KMS-11 (cell line): ENCODE measurements around the gene CALN1.

Experiments
- H2AFZ ChIP-seq: fragments of 200-600 bp; sonication (generic); 2 replicates; pipeline ENCODE4 v1.6.1; 2016; ENCODE audit warnings: antibody characterized with exemption, mixed run types, low read depth
- H3K27ac ChIP-seq: fragments of 200-600 bp; sonication (generic); 2 replicates; pipeline ENCODE4 v1.6.1; 2016; ENCODE audit warnings: mild to moderate bottlenecking, mixed run types
- H3K27me3 ChIP-seq: fragments of 200-600 bp; sonication (generic); 2 replicates; pipeline ENCODE4 v1.6.1; 2017; ENCODE audit warnings: mild to moderate bottlenecking, low read depth, mixed run types, moderate library complexity; ENCODE audit not compliant: insufficient read depth
- H3K36me3 ChIP-seq: fragments of 200-600 bp; sonication (generic); 2 replicates; pipeline ENCODE4 v1.6.1; 2017; ENCODE audit warnings: mild to moderate bottlenecking, mixed run types; ENCODE audit not compliant: insufficient read depth
- H3K4me1 ChIP-seq: fragments of 200-600 bp; sonication (generic); 2 replicates; pipeline ENCODE4 v1.6.1; 2016; ENCODE audit warnings: mild to moderate bottlenecking, low read depth, mixed run types; ENCODE audit not compliant: poor library complexity, severe bottlenecking
- H3K4me2 ChIP-seq: fragments of 200-600 bp; sonication (generic); 2 replicates; pipeline ENCODE4 v1.7.0; 2016; ENCODE audit warnings: mild to moderate bottlenecking, mixed run types
- H3K4me3 ChIP-seq: fragments of 200-600 bp; sonication (generic); IDR thresholded peaks from 2 replicates; pipeline ENCODE4 v1.6.1; 2017; ENCODE audit warnings: low read depth, low read length, mixed read lengths; ENCODE audit not compliant: insufficient read depth
- H3K79me2 ChIP-seq: fragments of 200-600 bp; sonication (generic); 2 replicates; pipeline ENCODE4 v1.6.1; 2016; ENCODE audit warnings: low read depth, mixed run types; ENCODE audit not compliant: insufficient read depth
- H3K9ac ChIP-seq: fragments of 200-600 bp; sonication (generic); 2 replicates; pipeline ENCODE4 v1.6.1; 2016; ENCODE audit warnings: mild to moderate bottlenecking, mixed run types
- H4K20me1 ChIP-seq: fragments of 200-600 bp; sonication (generic); 2 replicates; pipeline ENCODE4 v1.6.1; 2016; ENCODE audit warnings: mild to moderate bottlenecking, mixed run types; ENCODE audit not compliant: insufficient read depth
- CTCF ChIP-seq: fragments of 200-600 bp; sonication (generic); conservative IDR thresholded peaks from 2 replicates; pipeline ENCODE4 v1.6.1; 2017; ENCODE audit warnings: low read depth, mild to moderate bottlenecking, antibody characterized with exemption, low read length, moderate library complexity, mixed read lengths

The CALN1 gene

DNA sequence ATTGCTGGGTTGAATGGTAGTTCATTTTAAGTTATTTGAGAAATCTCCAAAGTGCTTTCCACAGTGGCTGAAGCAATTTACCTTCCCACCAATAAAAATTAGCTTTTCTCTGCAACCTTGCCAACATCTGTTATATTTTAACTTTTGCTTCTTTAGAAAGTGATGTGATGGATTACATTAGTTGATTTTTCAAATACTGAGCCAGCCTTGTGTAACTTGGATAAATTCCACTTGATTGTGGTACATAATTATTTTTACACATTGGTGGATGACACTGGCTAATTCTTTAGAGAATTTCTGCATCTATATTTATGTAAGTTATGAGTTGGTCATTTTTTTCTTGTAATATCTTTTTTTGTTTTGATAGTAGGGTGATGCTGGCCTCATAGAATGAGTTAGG lies 646.1 kb downstream of the CALN1 start:
- no peak for TF ChIP-seq CTCF
- Histone ChIP-seq H3K36me3 (no peaks in the 10 kb centered on the region), H3K27ac (no peak overlapping the region), H3K4me1 (peaks cover 16% of the 10 kb centered on the region), H4K20me1 (no peaks in the 10 kb centered on the region), H3K27me3 (no peaks in the 10 kb centered on the region), H3K9ac (no peak overlapping the region), H3K79me2 (no peaks in the 10 kb centered on the region), H3K4me3 (no peak overlapping the region), H2AFZ (no peak overlapping the region), H3K4me2 (no peak overlapping the region)

GRCh38 chr7:71761336-71761735 lies 650.8 kb downstream of the CALN1 start:
- no peaks in the 10 kb centered on the region for H3K79me2 ChIP-seq
- H4K20me1 ChIP-seq = no peaks in the 10 kb centered on the region
- no peak overlapping the region for H3K27ac ChIP-seq
- H3K36me3 ChIP-seq = no peaks in the 10 kb centered on the region
- no peak overlapping the region for H2AFZ ChIP-seq
- H3K27me3 ChIP-seq = no peaks in the 10 kb centered on the region
- H3K4me1 ChIP-seq = peaks cover 4% of the 10 kb centered on the region
- H3K9ac ChIP-seq = no peak overlapping the region
- TF ChIP-seq CTCF = no peak
- no peak overlapping the region for H3K4me2 ChIP-seq
- H3K4me3 ChIP-seq = no peak overlapping the region

- Histone ChIP-seq H3K4me3 (no peak overlapping the region), H2AFZ (no peak overlapping the region), H3K4me1 (no peaks in the 10 kb centered on the region), H4K20me1 (no peaks in the 10 kb centered on the region), H3K27ac (no peak overlapping the region), H3K27me3 (no peaks in the 10 kb centered on the region), H3K9ac (no peak overlapping the region), H3K79me2 (no peaks in the 10 kb centered on the region), H3K4me2 (no peak overlapping the region), H3K36me3 (no peaks in the 10 kb centered on the region)
- TF ChIP-seq CTCF = no peak
These were observed 657.3 kb downstream of the CALN1 start for GRCh38 chr7:71754828-71755227.

- Histone ChIP-seq H4K20me1 (no peaks in the 10 kb centered on the region), H3K36me3 (no peaks in the 10 kb centered on the region), H3K27ac (no peak overlapping the region), H2AFZ (no peak overlapping the region), H3K79me2 (no peaks in the 10 kb centered on the region), H3K4me1 (no peaks in the 10 kb centered on the region), H3K4me2 (no peak overlapping the region), H3K4me3 (no peak overlapping the region), H3K27me3 (no peaks in the 10 kb centered on the region), H3K9ac (no peak overlapping the region)
- TF ChIP-seq CTCF = no peak
These were observed 658.0 kb downstream of the CALN1 start for GRCh38 chr7:71753956-71754664.
